ENCODE measurements around the gene ATP8B4.

- no peak for TF ChIP-seq CTCF (IDR thresholded peaks at IDR 0.05)
- TF ChIP-seq POLR2A (IDR thresholded peaks at IDR 0.05), result no peak
- TF ChIP-seq EP300 (IDR thresholded peaks at IDR 0.05), result no peak
- no peak for TF ChIP-seq POLR2AphosphoS5 (IDR thresholded peaks at IDR 0.05)
Measured at GRCh38 chr15:49905221-49905620, 213.8 kb downstream of the ATP8B4 start.
